Body of pancreas (tissue), 4 donors: Measurements from ENCODE around the gene ZFAND2A.

Experiments
- CTCF ChIP-seq, 7 experiments: fragments of 450-650 bp in 4 of 7; fragments of 200-600 bp in 3 of 7; sonication (generic) in 3 of 7; IDR thresholded peaks; one replicate each; pipeline ENCODE4 v1.5.1; 2016 to 2019; ENCODE audit warnings: antibody characterized with exemption in 7 of 7
- POLR2A ChIP-seq, 3 donors: fragments of 450-650 bp; IDR thresholded peaks; one replicate each; pipeline ENCODE4 v1.6.1; 2016; ENCODE audit warnings: antibody characterized with exemption in 3 of 3, mild to moderate bottlenecking in 2 of 3

GRCh38 chr7:1151653-1152425 lies 8.2 kb downstream of the ZFAND2A start:
- TF ChIP-seq POLR2A (IDR thresholded peaks at IDR 0.05) (no peak), CTCF (IDR thresholded peaks at IDR 0.05) (no peak)
